Nephron progenitor cell (in vitro differentiated cells): ENCODE data around the gene NUMB.

Experiments used
- DNase-seq: peaks from one replicate; pipeline ENCODE4 v3.0.0; 2021
- H3K27ac Mint-ChIP-seq: 2 replicates; pipeline ENCODE4 v1.8.0; 2021; ENCODE audit warnings: mild to moderate bottlenecking, moderate library complexity, mixed read lengths
- H3K27me3 Mint-ChIP-seq: 2 replicates; pipeline ENCODE4 v1.8.0; 2021; ENCODE audit warnings: mild to moderate bottlenecking, low read depth, mixed read lengths; ENCODE audit not compliant: poor library complexity
- H3K36me3 Mint-ChIP-seq: 2 replicates; pipeline ENCODE4 v1.8.0; 2021; ENCODE audit warnings: low read depth, mixed read lengths
- H3K4me1 Mint-ChIP-seq: 2 replicates; pipeline ENCODE4 v1.8.0; 2021; ENCODE audit warnings: mixed read lengths
- H3K4me3 Mint-ChIP-seq: 2 replicates; pipeline ENCODE4 v1.8.0; 2021; ENCODE audit warnings: mild to moderate bottlenecking, moderate library complexity, mixed read lengths
- H3K9me3 Mint-ChIP-seq: 2 replicates; pipeline ENCODE4 v1.8.0; 2021; ENCODE audit warnings: mild to moderate bottlenecking, moderate library complexity, mixed read lengths
- TF ChIP-seq, protein P1 (sequence below): fragments of 200-600 bp; sonication (generic); IDR thresholded peaks from 2 replicates; pipeline ENCODE4 v1.5.0; 2021; ENCODE audit warnings: antibody characterized with exemption

Gene NUMB

DNA sequence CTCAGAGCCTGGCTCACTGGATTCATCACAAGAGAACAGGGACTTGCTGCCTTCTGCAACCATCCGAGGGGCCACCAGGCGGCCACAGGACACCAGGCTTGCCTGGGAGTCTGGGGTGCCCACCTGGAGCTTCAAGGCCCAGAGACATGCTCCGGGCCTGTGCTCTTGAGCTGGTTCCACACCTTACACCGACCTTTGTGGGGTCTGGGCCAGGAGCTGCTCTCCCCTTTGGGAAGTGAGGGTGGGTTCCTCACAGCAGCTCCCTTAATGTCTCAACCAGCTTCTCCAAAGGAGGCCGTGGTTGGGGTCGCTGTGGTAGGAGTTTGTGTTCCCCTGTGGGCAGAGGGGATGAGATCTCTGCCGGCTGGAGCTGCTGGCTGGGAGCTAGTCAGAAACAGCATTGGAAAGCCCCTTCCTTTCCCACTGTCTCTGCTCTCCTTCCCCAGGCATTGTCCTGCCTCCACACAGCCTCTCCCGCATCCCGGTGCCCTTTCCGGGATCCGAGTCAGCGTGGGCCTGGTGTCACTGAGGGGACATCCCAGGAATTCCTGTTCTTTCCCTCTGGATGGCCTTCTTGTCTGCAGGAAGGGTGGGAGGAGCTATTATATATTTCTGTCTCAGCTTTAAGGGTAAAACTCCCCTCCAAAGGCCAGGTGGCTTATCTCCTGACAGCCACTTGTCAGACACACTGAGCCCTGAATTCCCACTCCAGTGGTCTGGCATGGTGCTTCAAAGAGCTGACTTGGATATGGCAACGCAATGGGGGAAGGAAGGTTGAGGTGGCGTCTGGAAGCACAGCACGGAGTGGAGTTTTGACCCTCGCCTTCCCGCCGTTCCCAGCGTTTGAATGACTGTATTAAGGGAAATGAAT, 226.1 kb downstream of the NUMB start:
- Mint-ChIP-seq H3K9me3 (no peaks in the 10 kb centered on the region), H3K4me1 (peaks cover 49% of the 10 kb centered on the region), H3K36me3 (no peaks in the 10 kb centered on the region), H3K27me3 (peaks cover 54% of the 10 kb centered on the region), H3K4me3 (no peak overlapping the region), H3K27ac (no peak overlapping the region)
- TF ChIP-seq, protein P1, sequence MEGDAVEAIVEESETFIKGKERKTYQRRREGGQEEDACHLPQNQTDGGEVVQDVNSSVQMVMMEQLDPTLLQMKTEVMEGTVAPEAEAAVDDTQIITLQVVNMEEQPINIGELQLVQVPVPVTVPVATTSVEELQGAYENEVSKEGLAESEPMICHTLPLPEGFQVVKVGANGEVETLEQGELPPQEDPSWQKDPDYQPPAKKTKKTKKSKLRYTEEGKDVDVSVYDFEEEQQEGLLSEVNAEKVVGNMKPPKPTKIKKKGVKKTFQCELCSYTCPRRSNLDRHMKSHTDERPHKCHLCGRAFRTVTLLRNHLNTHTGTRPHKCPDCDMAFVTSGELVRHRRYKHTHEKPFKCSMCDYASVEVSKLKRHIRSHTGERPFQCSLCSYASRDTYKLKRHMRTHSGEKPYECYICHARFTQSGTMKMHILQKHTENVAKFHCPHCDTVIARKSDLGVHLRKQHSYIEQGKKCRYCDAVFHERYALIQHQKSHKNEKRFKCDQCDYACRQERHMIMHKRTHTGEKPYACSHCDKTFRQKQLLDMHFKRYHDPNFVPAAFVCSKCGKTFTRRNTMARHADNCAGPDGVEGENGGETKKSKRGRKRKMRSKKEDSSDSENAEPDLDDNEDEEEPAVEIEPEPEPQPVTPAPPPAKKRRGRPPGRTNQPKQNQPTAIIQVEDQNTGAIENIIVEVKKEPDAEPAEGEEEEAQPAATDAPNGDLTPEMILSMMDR, result peak; percentile 50
- peak; percentile 51 for DNase-seq

DNA sequence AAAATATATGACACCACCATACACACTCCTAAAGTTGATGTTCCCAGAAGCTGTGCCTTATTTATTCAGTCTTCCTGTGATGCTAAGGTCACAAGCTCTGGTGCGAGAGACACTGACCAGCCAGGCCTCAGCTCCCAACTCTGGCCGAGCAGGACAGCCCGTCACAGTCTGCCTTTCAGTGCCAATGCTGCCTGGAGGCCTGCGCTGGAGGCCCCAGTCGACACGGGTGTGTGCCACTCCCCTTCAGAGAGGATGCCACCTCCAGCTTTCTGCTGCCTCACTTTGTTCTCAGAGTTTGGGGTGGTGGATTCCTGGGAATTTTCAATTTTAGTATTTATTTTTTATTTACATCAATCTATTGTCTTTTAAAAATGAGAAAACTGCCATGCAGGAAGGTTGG, 228.3 kb downstream of the NUMB start:
- Mint-ChIP-seq H3K9me3 (no peaks in the 10 kb centered on the region), H3K4me1 (peaks cover 30% of the 10 kb centered on the region), H3K27me3 (peaks cover 32% of the 10 kb centered on the region), H3K27ac (no peak overlapping the region), H3K36me3 (peaks cover 5% of the 10 kb centered on the region), H3K4me3 (no peak overlapping the region)
- no peak for DNase-seq
- TF ChIP-seq, protein P1, result no peak

DNA sequence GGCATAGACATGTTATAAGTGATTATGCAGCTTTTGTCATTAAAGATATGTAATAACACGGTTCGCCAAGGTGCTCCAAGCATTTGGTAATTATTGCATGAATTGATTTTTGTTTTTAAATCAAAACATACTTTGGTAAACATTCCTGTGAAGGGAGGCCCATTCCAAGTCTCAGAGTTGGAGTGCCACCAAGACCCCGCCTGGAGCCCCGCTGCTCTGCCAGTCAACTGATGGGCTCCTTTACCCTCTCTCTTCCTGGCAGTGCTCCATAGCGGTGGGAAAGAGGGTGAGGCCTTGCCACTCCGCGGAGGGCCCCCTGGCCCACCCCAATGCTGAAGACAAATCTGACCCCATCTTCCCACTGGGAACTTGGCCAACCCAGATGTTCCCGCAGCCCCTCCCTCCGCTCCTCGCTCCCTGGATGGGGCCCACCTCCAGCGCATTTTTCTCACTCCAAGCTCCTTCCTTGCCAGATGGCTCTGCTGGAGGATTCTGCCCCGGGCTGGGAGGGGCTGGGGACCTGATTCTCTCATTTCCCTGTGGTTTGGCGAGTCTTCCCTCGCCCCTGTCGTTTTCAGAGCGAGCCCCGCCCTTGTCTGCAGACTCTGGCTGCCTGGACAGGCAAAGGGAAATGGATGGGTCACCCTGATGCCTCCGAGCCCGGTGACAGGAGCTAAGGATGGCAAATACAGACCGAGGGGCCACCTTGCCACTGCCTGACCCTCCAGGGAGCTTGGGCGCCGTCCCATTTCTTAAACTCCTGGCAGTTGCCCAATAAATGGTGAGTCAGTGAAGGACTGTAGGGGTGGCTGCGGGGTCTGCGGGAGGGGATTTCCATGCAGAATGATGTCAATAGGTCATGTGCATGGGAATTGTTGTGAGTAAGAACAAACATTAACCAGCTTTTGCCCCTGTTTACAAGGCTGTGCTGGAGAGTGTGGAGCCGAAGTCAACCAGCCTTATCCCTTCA, 230.2 kb downstream of the NUMB start:
- Mint-ChIP-seq H3K4me1 (peaks cover 26% of the 10 kb centered on the region), H3K27me3 (peaks cover 13% of the 10 kb centered on the region), H3K4me3 (no peak overlapping the region), H3K9me3 (no peaks in the 10 kb centered on the region), H3K36me3 (peaks cover 14% of the 10 kb centered on the region), H3K27ac (peak overlapping the region; percentile 83)
- no peak for DNase-seq
- TF ChIP-seq, protein P1, result no peak

DNA sequence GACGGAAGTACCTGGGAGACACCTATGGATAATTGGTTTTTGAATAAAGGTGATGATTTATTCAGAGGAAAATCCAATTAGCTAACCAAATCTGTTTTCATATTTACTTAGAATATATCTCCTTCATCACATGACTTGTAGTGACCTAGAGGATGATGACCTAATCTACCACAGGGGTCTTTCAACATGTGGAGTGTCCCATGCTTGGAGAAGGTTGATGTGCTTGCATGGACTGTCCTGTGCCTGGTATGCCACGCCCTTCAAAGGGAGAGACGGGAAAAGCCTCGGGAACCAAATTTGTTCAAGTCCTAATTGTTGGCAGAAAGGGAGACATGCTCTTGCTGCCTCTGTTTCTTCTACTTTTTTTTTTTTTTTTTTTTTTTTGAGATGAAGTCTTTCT, 232.8 kb downstream of the NUMB start:
- Mint-ChIP-seq H3K27me3 (peaks cover under 1% of the 10 kb centered on the region), H3K36me3 (peaks cover 21% of the 10 kb centered on the region), H3K27ac (no peak overlapping the region), H3K4me1 (peaks cover 20% of the 10 kb centered on the region), H3K9me3 (no peaks in the 10 kb centered on the region), H3K4me3 (no peak overlapping the region)
- TF ChIP-seq, protein P1, result no peak
- DNase-seq, result no peak
